Stromal cell of bone marrow (primary cell): ENCODE data around the gene EPHA8.

Experiments
- DNase-seq: peaks from one replicate; pipeline ENCODE4 v3.0.0-alpha.2; 2012; ENCODE audit warnings: low read depth

Gene EPHA8

DNA sequence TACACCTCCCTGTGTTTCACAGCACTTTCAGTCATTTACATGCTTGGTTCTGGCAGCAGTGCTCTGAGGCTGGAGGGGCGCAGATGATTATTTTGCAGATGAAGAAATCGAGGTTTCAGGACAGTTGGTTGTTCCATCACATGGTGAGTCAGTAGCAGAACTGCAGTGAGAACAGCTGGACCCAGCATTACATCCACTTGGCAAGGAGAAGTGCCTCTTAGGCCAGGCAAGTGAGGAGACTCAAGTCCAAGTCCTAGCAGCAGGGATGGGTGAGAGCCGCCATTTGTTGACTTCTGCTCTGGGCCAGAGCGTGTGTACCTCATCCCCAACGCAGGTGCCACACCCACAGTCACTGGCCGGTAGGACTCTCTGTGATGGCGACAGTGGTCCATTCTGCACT, 26.8 kb upstream of the EPHA8 start:
- DNase-seq, result peak; percentile 8

GRCh38 chr1:22537441-22538139, 25.7 kb upstream of the EPHA8 start:
- no peak for DNase-seq

- DNase-seq, result no peak
Measured at GRCh38 chr1:22539510-22540118, 23.7 kb upstream of the EPHA8 start.

DNA sequence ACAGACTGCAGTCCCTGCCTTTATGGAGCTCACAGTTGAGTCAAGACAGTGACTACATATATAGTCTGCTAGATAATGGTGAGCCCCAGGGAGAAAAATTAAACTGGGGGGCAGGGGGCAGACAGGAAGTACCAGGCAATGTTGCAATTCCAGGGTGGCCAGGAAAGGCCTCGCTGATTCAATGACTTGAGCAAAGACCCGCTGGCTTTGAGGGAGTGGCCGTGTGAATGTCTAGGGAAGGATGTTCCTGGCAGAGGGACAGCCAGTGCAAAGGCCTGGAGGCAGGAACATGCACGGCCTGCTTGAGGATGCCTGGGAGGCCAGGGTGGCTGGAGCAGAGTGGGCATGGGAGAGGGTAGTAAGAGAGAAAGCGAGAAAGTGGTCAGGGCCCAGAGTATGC, 23.0 kb upstream of the EPHA8 start:
- no peak for DNase-seq

DNA sequence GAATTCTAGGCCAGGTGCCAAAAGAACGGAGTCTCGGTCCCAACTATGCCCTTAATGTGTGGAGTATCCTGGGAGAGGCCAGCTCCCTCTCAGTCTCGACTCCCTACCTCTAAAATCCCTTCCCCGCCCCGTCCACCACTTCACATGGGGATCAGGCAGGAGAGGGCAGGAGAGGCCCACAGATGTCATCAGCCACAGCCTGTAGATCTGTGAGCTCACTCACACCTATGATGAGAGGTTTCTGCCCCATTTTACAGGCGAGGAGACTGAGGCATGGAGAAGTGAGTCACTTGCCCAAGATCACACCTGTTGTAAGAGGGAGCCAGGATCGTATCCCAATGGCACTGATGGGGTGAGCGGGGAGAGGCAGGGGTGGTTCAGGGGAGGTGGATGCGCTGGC, 20.4 kb upstream of the EPHA8 start:
- DNase-seq, result no peak

GRCh38 chr1:22543679-22544078, 19.6 kb upstream of the EPHA8 start:
- no peak for DNase-seq

DNA sequence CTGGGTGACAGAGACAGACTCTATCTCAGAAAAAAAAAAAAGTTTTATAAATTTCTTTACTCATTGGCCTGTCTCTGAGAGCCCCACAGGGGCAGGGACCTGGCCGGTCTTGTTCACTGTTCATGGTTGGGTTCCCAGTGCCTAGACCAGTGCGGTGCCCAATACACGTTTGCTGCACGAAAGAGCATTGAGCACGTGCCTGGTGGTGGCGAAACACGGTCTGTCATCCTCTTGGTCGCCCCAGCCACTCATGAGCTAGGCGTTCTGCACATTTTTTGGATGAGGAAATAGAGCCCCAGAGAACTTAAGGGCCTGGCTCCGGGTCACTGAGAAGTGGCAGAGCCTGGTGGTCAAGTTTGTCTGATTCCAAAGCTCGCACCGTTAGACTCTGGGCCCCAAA, 18.7 kb upstream of the EPHA8 start:
- DNase-seq, result no peak

- no peak for DNase-seq
Measured at GRCh38 chr1:22545141-22545540, 18.1 kb upstream of the EPHA8 start.

- DNase-seq, result no peak
Measured at GRCh38 chr1:22547186-22547817, 16.0 kb upstream of the EPHA8 start.

GRCh38 chr1:22547818-22548462, 15.3 kb upstream of the EPHA8 start:
- no peak for DNase-seq

DNA sequence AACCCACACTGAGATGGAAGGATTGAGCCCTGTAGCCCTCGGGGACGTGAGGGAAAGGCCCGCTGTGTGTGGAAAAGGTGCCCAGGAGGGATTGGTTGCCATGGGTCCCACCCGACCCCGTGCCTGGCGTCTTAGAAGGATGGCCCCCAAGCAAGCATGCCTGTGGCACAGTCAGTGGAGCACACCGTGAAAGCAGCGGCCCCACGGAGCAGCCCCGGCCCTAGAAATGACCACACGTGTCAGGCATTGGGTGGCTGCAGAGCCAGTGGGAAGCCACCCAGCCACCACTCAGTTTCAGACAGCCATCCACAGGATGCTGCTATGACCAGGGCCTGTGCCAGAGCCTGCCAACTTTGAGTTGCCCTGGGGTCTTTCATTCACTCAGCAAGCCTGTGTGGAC, 13.3 kb upstream of the EPHA8 start:
- no peak for DNase-seq

DNA sequence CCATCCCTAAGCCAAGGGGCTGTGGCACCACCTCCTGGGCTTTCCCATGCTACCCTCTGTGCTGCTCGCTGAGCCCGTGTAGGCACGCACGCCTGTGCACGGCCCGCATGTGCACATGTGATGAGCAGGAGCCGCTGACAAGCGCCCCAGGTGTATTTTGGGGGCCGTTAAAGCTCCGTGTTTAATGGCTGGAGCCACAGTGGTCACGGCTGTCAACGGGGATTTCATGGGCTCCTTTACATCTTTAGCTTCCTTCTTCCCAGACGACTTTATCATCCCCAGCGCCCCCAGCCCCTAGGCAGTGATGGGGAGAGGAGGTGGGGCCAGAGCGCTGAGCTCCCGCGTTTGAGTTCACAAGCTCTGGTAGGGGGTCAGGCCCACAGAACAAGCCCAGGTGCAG, 11.7 kb upstream of the EPHA8 start:
- DNase-seq, result no peak

GRCh38 chr1:22552021-22552420, 11.3 kb upstream of the EPHA8 start:
- DNase-seq, result no peak

DNA sequence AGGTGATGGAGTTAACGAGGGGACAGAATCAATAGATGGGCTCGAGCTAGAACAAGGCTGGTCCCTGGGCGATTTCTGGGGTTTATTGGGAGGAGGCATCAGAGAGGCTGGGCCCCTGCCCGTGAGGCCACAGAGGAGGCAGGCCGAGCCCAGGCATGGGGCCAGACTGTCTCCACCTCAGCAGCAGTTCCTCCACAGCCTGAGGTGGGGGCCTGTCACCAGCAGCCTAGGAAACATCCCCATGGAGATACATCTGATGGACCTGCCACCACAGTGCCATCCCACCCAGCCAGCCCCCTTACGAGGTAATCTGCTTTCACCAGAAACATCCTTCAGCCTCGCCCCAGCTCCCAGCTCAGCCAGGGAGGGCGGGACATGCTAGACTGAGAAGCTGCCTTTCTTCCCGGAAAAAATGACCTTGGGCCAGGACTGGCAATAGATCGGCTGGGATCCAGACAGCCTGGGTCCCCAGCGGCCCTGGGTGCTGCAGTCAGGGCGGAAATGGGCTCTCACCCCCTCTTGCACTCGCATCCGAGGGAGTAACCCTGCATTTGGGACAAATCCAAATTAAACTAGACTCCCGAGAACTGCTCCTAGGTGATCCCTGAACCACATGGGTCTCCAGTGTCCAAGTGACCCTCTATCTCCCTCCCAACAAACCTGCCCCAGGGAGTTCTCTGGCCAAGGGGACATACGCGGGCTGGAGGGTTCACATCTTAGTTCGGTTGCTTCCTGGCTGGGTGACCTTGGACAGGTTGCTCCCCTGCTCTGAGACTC, 10.0 kb upstream of the EPHA8 start:
- no peak for DNase-seq

DNA sequence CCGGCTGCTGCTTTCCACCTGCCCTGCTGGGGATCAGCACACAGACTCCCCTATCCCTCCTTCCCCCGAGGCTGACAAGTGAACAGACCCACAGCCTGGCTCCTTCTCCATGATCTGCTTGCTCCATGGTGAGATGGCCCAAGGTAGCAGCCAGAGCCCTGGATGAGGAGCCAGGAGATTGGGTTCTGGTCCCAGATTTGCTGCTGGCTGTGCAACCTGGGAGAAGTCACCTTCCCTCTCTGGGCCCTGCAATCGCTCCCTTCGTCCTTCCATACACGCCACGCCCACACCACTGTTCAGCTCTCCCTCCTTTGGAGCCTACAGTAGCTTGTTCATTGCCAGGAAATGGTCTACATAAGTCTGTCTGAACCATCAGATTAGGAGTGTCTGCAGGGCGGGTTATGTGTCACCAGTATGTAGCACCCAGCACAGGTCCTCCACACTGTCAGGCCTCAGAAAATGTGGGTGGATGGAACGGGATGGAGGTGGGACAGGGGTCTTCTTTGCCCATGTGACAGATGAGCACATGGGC, 9.2 kb upstream of the EPHA8 start:
- DNase-seq, result no peak

GRCh38 chr1:22555371-22555656, 8.0 kb upstream of the EPHA8 start:
- no peak for DNase-seq

DNA sequence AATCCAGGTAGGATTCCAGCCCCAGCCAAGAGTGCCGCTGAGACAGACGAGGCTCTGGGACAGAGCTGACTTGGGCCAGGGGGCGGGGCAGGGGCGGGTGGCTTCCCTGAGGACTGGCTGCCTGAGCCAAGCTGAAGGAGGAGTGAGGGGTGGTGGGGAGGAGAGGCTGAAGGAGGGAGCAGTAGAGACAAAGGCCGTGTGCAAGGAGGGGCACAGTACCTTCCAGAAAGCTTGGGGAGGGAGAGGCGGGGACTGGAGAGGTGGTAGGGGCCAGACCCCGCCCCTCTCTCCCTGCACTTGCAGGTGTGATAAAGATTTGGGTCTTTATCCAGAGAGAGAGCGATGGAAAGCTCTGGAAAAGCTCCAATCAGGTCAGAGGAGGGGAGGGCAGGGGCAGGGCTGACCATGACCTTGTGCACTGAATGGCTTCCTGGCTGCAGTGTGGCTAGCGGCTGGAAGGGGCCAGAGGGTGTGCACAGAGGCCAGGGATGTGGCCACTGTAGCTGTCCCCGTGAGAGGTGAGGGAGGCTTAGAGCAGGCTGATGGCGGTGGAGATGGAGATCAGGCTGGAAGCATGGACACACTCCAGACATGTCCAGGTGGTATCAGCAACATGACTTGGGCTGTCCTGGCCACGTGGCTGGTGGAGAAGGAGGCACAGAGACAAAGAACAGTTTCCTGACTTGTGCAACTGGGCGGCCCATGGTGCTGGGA, 6.7 kb upstream of the EPHA8 start:
- no peak for DNase-seq

GRCh38 chr1:22557341-22557950, 5.8 kb upstream of the EPHA8 start:
- DNase-seq, result no peak

DNA sequence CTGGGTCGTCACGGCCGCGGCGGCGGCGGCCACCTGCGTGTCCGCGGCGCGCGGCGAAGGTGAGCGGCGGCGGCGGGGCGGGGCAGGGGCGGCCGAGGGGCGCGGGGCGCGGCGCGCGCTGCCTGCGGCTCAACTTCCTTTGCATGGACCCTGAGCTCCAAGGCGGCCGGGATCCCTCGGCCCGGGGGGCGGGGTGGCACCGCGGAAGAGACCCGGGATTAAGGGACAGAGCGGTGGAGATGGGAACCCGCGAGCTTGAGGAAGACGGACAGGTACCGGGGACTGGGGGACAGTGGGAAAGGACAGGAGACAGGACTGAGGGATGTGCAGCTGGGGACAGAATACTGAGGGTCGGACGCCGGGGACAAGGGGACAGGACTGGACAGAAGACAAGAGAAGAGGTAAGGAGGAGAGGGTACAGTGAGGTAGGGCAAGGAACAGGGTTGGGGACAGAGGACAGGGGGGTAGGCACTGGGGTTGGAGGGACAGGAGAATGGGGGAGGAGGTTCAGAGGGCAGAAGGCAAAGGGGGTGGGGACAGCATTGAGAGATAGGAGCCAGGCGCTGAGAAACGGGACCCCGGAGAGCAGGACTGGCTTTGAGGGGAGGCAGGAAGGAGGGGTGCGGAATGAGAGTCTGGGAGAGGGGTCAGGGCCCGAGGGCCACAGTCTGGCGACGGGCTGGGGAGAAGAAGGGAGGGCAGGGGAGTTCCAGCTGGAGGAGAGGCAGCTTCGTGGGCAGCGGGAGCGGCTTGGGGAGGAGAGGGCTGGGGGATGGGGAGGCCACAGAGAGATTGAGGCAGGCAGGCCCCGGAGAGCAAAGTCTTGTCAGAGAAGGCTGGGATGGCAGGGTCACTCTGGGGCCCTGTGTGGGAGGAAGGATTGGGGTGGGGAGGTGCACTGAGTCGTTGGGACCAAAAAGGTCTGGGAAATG, 648 bp downstream of the EPHA8 start:
- DNase-seq, result no peak

DNA sequence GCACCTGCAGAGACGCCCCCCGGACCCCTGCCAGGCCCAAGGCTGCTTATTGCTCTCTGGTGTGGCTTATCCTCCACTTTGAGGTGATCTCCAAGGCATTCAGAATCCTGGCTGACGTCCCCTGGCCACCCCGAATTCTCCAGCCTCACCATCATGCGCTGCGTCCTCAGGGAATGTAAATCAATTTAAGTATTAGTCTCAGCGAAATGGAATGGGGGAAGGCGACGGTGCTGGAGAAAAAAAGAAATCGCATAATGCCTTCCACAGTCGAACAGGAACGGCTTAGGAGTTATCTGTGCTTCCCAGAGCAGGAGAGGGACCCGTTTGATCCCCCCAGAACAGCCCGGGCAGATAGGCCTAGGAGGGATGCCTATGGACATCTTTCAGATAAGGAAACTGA, 2.9 kb downstream of the EPHA8 start:
- no peak for DNase-seq
